WI38 (cell line): ENCODE results near the gene GPX4.

ENCODE experiments used
- H3K4me3 ChIP-seq: 2 replicates; pipeline ENCODE4 v1.5.1; 2011; ENCODE audit warnings: low read depth, mild to moderate bottlenecking, control low read depth, low read length
- TF ChIP-seq, protein P1 (sequence below): IDR thresholded peaks from 2 replicates; pipeline ENCODE4 v1.5.1; 2012; ENCODE audit warnings: low read depth, mild to moderate bottlenecking, control low read depth, low read length

GPX4 gene

DNA sequence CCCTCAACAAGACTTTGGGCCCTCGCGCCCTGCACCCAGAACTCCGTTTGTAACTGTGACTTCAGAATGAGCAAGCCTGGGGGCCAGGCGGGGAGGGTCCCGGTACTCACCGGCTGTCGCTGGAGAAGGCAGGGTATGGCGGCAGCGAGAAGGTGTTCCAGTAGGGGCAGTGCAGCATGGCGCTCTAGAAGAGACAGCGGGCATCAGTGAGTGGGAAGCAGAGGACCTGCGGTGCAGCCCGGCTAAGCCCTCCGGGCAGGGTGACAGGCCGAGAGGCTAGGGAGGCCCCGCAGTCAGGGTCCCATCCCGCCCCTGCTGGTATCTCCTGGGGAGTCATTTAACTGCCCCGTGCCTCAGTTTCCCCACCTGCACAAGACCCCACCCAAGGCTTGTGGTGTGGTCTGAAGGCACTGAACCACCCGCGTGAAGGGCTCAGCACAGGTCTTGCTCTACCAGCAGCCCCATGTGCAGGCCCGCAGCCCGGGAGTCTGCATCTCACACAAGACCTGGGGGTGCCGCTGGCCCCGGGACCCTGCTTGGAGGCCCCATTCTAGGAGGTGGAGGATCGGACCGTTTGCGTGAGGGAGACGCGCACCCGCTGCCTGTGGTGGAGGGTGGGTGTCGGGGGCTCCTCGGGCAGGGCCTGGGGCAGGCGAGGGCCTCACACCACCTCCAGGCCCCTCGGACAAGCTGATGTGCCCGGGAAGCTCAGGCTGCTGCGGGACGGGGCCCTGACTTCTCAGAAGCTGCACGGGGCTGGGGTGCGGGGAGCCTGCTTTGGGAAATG is 45.7 kb downstream of the GPX4 start:
- no peak overlapping the region for H3K4me3 ChIP-seq
- TF ChIP-seq, protein P1, sequence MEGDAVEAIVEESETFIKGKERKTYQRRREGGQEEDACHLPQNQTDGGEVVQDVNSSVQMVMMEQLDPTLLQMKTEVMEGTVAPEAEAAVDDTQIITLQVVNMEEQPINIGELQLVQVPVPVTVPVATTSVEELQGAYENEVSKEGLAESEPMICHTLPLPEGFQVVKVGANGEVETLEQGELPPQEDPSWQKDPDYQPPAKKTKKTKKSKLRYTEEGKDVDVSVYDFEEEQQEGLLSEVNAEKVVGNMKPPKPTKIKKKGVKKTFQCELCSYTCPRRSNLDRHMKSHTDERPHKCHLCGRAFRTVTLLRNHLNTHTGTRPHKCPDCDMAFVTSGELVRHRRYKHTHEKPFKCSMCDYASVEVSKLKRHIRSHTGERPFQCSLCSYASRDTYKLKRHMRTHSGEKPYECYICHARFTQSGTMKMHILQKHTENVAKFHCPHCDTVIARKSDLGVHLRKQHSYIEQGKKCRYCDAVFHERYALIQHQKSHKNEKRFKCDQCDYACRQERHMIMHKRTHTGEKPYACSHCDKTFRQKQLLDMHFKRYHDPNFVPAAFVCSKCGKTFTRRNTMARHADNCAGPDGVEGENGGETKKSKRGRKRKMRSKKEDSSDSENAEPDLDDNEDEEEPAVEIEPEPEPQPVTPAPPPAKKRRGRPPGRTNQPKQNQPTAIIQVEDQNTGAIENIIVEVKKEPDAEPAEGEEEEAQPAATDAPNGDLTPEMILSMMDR: no peak

DNA sequence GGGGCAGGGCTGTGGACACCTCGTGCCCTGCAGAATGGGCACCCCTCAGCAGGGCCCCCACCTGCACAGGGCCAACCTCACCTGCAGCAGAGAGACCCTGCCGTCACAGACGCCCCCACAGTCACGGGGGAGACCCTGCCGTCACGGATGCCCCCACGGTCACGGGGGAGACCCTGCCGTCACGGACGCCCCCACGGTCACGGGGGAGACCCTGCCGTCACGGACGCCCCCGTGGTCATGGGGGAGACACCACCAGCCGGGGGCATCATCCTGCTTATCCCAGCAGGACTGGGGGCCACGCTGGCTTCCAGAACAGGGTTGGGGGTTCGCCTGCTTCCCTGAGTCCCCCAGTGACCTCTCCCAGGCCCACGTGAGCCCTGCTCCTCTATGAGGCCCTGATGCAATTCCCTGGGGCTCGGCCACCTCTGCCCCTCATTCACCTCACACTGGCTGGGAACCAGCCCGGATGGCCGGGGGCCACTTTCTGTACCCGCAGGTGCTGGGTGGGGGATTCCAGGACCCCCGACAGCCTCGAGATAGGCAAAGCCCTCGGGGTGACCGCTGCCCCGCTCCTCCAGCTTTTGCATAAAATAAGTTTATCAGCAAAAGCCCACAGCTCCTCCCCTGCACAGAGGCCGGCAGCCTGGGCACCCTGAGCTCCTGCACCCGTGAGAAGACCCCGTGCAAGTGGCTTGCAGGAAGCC is 46.7 kb downstream of the GPX4 start:
- H3K4me3 ChIP-seq: no peak overlapping the region
- TF ChIP-seq, protein P1: no peak

DNA sequence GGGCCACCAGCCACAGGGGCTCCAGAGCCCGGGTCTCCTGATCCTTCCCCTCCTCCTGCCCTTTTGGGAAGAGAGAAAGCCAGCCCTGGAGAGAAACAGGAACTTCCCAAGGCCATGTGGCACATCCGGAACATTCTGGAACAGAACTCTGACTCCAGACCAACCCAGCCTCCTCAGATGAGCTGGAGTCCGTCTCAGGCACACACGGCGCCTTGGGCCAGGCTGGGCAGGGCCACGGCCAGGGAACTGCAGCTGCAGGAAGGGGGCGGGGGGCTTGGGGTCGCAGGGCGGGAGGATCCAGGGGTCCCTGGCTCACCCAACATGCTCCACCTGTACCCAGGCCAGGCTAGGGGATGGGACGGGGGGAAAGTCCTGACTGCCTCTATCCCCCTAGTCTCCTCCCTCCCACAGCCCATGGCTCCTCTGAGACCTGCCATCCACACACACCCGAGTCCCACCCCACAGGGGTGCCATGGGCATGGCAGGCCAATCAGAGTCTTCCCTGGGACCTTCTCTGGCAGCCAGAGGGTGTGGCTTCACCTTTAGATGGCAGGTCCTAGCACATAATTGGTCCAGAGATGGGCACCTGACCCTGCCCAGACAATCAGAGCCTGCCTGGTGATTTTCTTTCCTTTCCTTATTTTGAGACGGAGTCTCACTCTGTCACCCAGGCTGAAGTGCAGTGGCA is 47.4 kb downstream of the GPX4 start:
- no peak overlapping the region for H3K4me3 ChIP-seq
- TF ChIP-seq, protein P1: no peak

DNA sequence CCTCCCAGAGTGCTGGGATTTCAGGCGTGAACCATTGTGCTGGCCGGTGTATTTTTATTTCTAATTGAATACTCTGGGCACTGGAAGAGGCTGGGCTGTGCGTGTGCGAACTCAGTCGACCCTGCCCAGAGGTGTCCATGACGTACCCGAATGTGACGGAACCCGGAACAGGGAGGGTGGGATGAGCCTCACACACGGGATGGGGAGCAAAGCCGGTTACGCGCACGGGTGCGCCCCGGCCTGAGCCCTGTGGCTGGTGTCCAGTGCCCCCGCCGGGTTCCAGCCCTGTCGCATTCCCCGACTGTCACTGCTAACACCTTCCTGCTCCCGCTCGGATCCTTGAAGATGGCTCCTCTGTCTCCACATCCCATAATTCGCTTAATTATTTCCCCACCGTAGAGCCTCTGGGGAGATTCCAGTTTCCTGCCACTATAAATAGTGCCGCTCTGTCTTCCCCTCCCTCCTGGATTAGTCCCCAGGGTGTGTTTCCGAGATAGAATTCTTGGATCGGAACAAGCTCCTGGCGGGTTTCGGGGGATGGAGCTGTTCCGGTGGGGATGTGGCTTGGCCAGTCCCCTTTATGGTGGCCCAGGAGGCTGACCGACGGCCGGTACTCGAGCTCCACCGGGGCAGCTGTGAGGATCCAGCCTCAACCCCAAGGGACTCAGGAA is 48.3 kb downstream of the GPX4 start:
- H3K4me3 ChIP-seq: no peak overlapping the region
- TF ChIP-seq, protein P1: no peak

DNA sequence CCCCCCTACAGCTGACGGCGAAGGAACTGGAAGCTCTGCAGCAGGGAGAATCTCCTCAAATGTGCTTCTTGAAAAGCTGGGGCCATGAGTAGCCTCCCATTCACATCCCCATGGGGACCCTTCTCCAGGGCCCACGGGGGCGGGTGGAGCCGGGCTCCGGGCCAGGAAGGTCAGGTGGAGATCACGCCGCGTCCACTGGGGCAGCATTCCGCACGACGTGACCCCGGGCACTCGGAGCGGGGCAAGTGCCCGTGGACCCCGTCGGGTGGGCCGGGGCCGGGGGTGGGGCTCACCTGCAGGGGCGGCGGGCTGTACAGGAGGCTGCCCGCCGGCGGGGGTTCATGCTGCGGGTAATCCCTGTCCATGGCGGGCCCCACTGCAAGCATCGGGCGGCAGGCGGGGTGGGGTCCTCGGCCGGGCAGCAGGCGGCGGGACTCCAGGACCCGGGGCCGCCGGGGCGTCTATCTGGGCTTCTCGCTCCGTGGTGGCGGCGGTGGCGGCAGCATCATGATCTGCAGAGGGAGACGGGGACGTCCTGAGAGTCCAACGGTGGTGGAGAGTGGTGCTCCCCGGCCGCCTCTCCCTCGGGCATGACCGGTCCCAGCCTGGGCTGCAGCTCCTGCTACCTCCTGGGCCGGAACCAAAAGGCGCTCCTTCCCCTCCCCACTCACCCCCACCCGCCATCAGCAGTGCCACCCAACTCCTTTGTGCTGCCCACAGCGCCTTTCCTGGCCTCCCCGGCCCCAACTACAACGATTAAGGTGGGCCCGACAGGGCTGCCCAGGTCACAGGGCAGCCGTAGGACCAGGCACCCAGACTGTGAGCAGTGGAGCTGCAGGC is 50.3 kb downstream of the GPX4 start:
- H3K4me3 ChIP-seq: peak overlapping the region; percentile 43
- TF ChIP-seq, protein P1: no peak

DNA sequence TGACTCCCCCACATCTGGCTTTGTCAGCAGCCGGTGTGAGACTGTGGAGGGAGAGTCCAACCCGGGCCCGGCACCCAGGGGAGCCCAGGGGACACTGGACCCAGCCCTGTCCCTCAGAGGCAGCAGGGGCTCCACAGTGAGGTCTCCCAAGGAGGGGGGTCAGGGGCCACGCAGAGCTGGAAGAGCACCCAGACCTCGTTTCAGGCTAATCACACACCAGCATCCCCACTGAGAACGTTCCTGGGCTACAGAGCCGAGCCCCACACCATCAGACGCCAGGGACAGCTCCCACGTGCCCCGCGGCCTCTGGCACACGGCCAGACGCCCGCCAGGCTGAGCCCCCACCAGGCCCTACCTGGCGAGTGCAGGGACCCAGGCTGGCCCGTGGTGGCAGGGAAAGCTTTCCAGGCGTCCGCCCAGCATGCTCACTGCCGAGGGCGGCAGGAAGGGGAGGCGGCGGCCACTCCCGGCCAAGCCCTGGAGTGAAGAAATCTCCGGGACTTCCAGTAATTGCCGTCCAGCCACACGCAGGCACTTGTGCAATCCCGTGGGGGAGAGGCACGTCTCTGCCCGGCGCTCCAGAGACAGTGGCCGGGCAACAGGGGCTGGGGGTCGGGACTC is 51.0 kb downstream of the GPX4 start:
- TF ChIP-seq, protein P1: no peak
- H3K4me3 ChIP-seq: peak overlapping the region; percentile 43
